ENCODE measurements around the gene WFDC9. TPM values are rescaled to one million over a fixed set of nuclear protein-coding genes. Genes with fewer than 3 reads are reported as not detected.

Gene WFDC9
- total RNA-seq, 1 experiment from 2014 or later, result not detected

GRCh38 chr20:45607810-45608209, 23.3 kb downstream of the WFDC9 start:
- H3K4me2 ChIP-seq, result no peak overlapping the region
- ChIA-PET POLR2A (ENCODE audit: unreplicated experiment) (no interaction called here), CTCF (no interaction called here)
- H4K20me1 ChIP-seq (ENCODE audit: insufficient read depth), result no peaks in the 10 kb centered on the region
- H3K79me2 ChIP-seq (ENCODE audit: low read depth), result no peaks in the 10 kb centered on the region
- no peaks in the 10 kb centered on the region for H3K36me3 ChIP-seq (ENCODE audit: low read depth)
- H3K4me3 ChIP-seq, result no peak overlapping the region
- H3F3A ChIP-seq (ENCODE audit: insufficient read depth, low read depth), result no peaks in the 10 kb centered on the region
- peaks cover 13% of the 10 kb centered on the region; the same call in 1 of the 2 replicates for H3K9me3 ChIP-seq (ENCODE audit: insufficient read depth, low read depth)
- BruUV-seq (replicated peaks), result no TSS peak
- H3K9me2 ChIP-seq (ENCODE audit: insufficient read depth), result no peaks in the 10 kb centered on the region
- intact Hi-C loops (cut with micrococcal nuclease; ENCODE audit: unreplicated experiment), result no loop called here
- H3K27me3 ChIP-seq (ENCODE audit: insufficient read depth, low read depth), result no peaks in the 10 kb centered on the region
- no peak overlapping the region for H3K27ac ChIP-seq
- no peak for DNase-seq
- H3K4me1 ChIP-seq (replicated peaks; ENCODE audit: insufficient read depth), result no peaks in the 10 kb centered on the region
- H2AFZ ChIP-seq, result no peak overlapping the region
- TF ChIP-seq EZH2 (IDR thresholded peaks at IDR 0.05; ENCODE audit: low read depth) (no peak), CTCF (conservative IDR thresholded peaks at IDR 0.05) (no peak)

GRCh38 chr20:45595235-45595634, 35.8 kb downstream of the WFDC9 start:
- H3K4me3 ChIP-seq, result no peak overlapping the region
- no peak overlapping the region for H2AFZ ChIP-seq
- no peak overlapping the region for H3K4me2 ChIP-seq
- no TSS peak for BruUV-seq (replicated peaks)
- no peaks in the 10 kb centered on the region for H3K9me3 ChIP-seq (ENCODE audit: insufficient read depth, low read depth)
- CTCF ChIA-PET, result interaction anchor here (1.3 kb wide), 1 partner anchor 176 kb away, joined by 4 read pairs; no protein-coding TSS in a partner anchor
- no peaks in the 10 kb centered on the region for H3F3A ChIP-seq (ENCODE audit: insufficient read depth, low read depth)
- H4K20me1 ChIP-seq (ENCODE audit: insufficient read depth), result no peaks in the 10 kb centered on the region
- H3K27ac ChIP-seq, result no peak overlapping the region
- no peak for DNase-seq
- H3K36me3 ChIP-seq (ENCODE audit: low read depth), result no peaks in the 10 kb centered on the region
- intact Hi-C loops (cut with micrococcal nuclease; ENCODE audit: unreplicated experiment), result loop anchor here (10.0 kb wide), 1 partner anchor 400 kb away; no protein-coding TSS in a partner anchor
- no peaks in the 10 kb centered on the region for H3K9me2 ChIP-seq (ENCODE audit: insufficient read depth)
- POLR2A ChIA-PET (ENCODE audit: unreplicated experiment), result interaction anchor here (0.6 kb wide), 1 partner anchor 185 kb away, joined by 8 read pairs; no protein-coding TSS in a partner anchor
- no peaks in the 10 kb centered on the region for H3K79me2 ChIP-seq (ENCODE audit: low read depth)
- TF ChIP-seq CTCF (conservative IDR thresholded peaks at IDR 0.05), result no peak
- peaks cover 8% of the 10 kb centered on the region; the same call in 1 of the 2 replicates for H3K27me3 ChIP-seq (ENCODE audit: insufficient read depth, low read depth)
- no peaks in the 10 kb centered on the region for H3K4me1 ChIP-seq (replicated peaks; ENCODE audit: insufficient read depth)

GRCh38 chr20:45593498-45593897, 37.6 kb downstream of the WFDC9 start:
- Histone ChIP-seq H3K79me2 (ENCODE audit: low read depth) (no peaks in the 10 kb centered on the region), H3K4me1 (replicated peaks; ENCODE audit: insufficient read depth) (no peaks in the 10 kb centered on the region), H3K27ac (no peak overlapping the region), H3K4me2 (no peak overlapping the region), H2AFZ (no peak overlapping the region), H3K36me3 (ENCODE audit: low read depth) (no peaks in the 10 kb centered on the region), H3K27me3 (ENCODE audit: insufficient read depth, low read depth) (peaks cover 8% of the 10 kb centered on the region; the same call in 1 of the 2 replicates), H3K9me3 (ENCODE audit: insufficient read depth, low read depth) (no peaks in the 10 kb centered on the region), H3K9me2 (ENCODE audit: insufficient read depth) (no peaks in the 10 kb centered on the region), H3F3A (ENCODE audit: insufficient read depth, low read depth) (no peaks in the 10 kb centered on the region), H3K4me3 (no peak overlapping the region), H4K20me1 (ENCODE audit: insufficient read depth) (no peaks in the 10 kb centered on the region)
- no peak for DNase-seq
- CTCF ChIA-PET, result no interaction called here
- no TSS peak for BruUV-seq (replicated peaks)
- no peak for TF ChIP-seq CTCF (conservative IDR thresholded peaks at IDR 0.05)
- intact Hi-C loops (cut with micrococcal nuclease; ENCODE audit: unreplicated experiment), result loop anchor here (5.0 to 10.0 kb wide), 3 partner anchors 136 to 401 kb away; no protein-coding TSS in a partner anchor
- POLR2A ChIA-PET (ENCODE audit: unreplicated experiment), result interaction anchor here (0.6 kb wide), 2 partner anchors 101 to 202 kb away, joined by 3 to 4 read pairs; no protein-coding TSS in a partner anchor
